Limb (tissue), 2 donors: ENCODE data around the gene APELA.
"Not testable (repeated sequence)": the region's sequence is repeated elsewhere in the genome, so short reads cannot be mapped to it uniquely, and the experiment has no call there.

Experiments
- DNase-seq, 2 donors: peaks; one replicate each; pipeline ENCODE4 v3.0.0-alpha.2; 2016; ENCODE audit errors: extremely low spot score in 2 of 2

The APELA gene

GRCh38 chr4:164876700-164877324, at the start of gene APELA:
APELA (plus strand) TSS chr4:164877178; CDS start chr4:164877332, 154 bp downstream.
- DNase-seq, result no peak

GRCh38 chr4:164828955-164829354, 48.0 kb upstream of the APELA start:
- DNase-seq, result no peak

GRCh38 chr4:164846566-164846965, 30.4 kb upstream of the APELA start:
- DNase-seq, result no peak

- no peak for DNase-seq
These were observed 30.0 kb upstream of the APELA start for GRCh38 chr4:164847016-164847415.

- no peak for DNase-seq
These were observed 28.9 kb upstream of the APELA start for GRCh38 chr4:164847967-164848649.

- no peak for DNase-seq
These were observed 20.6 kb upstream of the APELA start for GRCh38 chr4:164856396-164856795.

GRCh38 chr4:164866817-164867490, 10.0 kb upstream of the APELA start:
- no peak for DNase-seq

GRCh38 chr4:164871673-164872072, 5.3 kb upstream of the APELA start:
- no peak for DNase-seq

- DNase-seq, result no peak
These were observed 4.5 kb upstream of the APELA start for GRCh38 chr4:164872481-164872880.

- no peak for DNase-seq
These were observed 2.2 kb upstream of the APELA start for GRCh38 chr4:164874789-164875188.

- no peak for DNase-seq
These were observed 3.7 kb downstream of the APELA start for GRCh38 chr4:164880489-164881262.

GRCh38 chr4:164888096-164888715, 11.2 kb downstream of the APELA start:
- DNase-seq, result no peak

- DNase-seq, result no peak
These were observed 13.7 kb downstream of the APELA start for GRCh38 chr4:164890691-164891090.

- DNase-seq, result no peak
These were observed 15.0 kb downstream of the APELA start for GRCh38 chr4:164892018-164892417.

GRCh38 chr4:164894702-164895101, 17.7 kb downstream of the APELA start:
- no peak for DNase-seq

- no peak for DNase-seq
These were observed 25.6 kb downstream of the APELA start for GRCh38 chr4:164902608-164903007.

- no peak for DNase-seq
These were observed 27.4 kb downstream of the APELA start for GRCh38 chr4:164904336-164904735.

GRCh38 chr4:164904941-164905340, 28.0 kb downstream of the APELA start:
- DNase-seq, result no peak

- no peak for DNase-seq
These were observed 29.4 kb downstream of the APELA start for GRCh38 chr4:164906368-164906767.

GRCh38 chr4:164913506-164913905, 36.5 kb downstream of the APELA start:
- not testable (repeated sequence) for DNase-seq

GRCh38 chr4:164918956-164919355, 42.0 kb downstream of the APELA start:
- DNase-seq, result no peak
